ENCODE results near the gene FAM184B.

The FAM184B gene

DNA sequence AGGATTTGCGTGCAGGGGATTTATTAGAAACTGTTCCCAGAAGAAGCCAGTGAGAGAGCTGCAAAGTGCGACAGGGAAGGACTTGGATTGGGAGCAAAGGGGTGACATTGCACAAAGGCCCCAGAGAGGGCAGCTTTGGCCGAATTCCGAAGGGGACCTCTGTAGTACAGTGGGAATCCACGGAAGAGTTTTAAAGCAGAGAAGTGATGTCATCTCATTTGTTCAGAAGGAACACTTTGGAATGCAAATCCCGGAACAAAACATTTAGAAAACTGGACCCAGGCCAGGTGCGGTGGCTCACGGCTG lies 71.7 kb downstream of the FAM184B start:
- TF ChIP-seq, protein P1, sequence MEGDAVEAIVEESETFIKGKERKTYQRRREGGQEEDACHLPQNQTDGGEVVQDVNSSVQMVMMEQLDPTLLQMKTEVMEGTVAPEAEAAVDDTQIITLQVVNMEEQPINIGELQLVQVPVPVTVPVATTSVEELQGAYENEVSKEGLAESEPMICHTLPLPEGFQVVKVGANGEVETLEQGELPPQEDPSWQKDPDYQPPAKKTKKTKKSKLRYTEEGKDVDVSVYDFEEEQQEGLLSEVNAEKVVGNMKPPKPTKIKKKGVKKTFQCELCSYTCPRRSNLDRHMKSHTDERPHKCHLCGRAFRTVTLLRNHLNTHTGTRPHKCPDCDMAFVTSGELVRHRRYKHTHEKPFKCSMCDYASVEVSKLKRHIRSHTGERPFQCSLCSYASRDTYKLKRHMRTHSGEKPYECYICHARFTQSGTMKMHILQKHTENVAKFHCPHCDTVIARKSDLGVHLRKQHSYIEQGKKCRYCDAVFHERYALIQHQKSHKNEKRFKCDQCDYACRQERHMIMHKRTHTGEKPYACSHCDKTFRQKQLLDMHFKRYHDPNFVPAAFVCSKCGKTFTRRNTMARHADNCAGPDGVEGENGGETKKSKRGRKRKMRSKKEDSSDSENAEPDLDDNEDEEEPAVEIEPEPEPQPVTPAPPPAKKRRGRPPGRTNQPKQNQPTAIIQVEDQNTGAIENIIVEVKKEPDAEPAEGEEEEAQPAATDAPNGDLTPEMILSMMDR (IDR thresholded peaks at IDR 0.05): no peak
- Histone ChIP-seq H3K27ac (no peak overlapping the region), H3K4me3 (no peak overlapping the region)
- no peak for DNase-seq (ENCODE audit: low spot score)

DNA sequence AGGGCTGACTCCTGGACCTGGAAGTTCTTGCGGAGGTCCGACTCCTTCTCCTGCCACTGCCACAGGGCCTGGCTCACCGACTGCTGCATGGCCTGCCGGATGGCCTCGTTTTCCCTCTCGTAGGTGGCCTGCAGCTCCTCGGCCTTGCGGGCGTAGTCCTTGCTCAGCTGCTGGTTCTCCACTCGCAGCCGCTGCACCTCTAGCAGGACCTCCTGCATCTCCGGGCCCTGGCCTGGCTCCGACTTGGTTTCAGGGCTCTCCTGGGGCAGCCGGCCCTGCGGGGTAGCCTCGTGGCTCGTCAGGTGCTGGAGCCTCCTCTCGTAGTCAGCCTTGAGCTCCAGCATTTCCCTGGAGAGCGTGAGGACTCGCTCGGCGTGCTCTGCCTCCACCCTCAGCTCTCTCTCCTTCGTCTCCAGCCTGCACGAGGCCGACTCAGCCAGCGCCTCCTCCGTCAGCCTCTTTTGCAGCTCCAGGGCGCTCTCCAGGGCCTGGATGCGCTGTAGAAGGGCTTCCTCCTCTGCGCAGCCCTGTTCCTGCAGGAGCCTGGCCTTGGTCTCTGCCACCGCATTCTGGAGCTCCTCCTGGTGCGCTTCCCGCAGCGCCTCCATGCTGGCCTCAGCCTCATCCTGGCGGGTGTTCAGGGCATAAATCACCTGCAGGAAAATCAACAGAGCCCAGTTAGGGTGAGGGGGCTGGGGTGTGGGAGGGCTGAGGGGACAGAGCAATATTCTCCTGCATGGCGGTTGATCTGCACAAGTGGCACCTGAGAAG lies 72.2 kb downstream of the FAM184B start:
- TF ChIP-seq, protein P1 (IDR thresholded peaks at IDR 0.05): no peak
- Histone ChIP-seq H3K27ac (no peak overlapping the region), H3K4me3 (no peak overlapping the region)
- no peak for DNase-seq (ENCODE audit: low spot score)

GRCh38 chr4:17707671-17708070 lies 73.8 kb downstream of the FAM184B start:
- TF ChIP-seq, protein P1 (IDR thresholded peaks at IDR 0.05): no peak
- Histone ChIP-seq H3K4me3 (no peak overlapping the region), H3K27ac (no peak overlapping the region)
- DNase-seq (ENCODE audit: low spot score): no peak

- DNase-seq (ENCODE audit: low spot score): no peak
- Histone ChIP-seq H3K27ac (no peak overlapping the region), H3K4me3 (no peak overlapping the region)
- TF ChIP-seq, protein P1 (IDR thresholded peaks at IDR 0.05): no peak
Observed at GRCh38 chr4:17705107-17705506, 76.3 kb downstream of the FAM184B start.

GRCh38 chr4:17704020-17704650 lies 77.3 kb downstream of the FAM184B start:
- TF ChIP-seq, protein P1 (IDR thresholded peaks at IDR 0.05): no peak
- no peak overlapping the region for H3K27ac ChIP-seq
- no peak for DNase-seq (ENCODE audit: low spot score)
- H3K4me3 ChIP-seq: no peak overlapping the region

DNA sequence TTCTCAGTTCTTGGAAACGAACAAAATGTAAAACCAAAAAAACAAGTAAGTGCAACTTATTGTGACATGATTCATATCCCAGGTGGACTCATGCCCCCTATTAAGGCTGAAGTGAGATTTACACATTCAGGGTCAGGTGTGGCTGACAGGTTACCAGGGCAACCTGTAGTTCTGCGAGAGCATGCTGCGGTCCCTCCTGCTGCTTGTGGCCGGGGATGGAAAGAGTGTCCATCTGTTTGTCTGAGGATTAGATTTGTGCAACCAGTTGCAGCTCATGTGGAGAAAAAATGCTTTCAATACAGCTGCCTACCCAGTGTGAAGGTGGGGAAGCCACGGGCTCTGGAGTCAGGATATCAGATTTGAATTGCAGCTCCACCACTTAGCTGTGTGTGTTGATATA lies 78.8 kb downstream of the FAM184B start:
- TF ChIP-seq, protein P1 (IDR thresholded peaks at IDR 0.05): no peak
- no peak overlapping the region for H3K27ac ChIP-seq
- DNase-seq (ENCODE audit: low spot score): no peak
- H3K4me3 ChIP-seq: no peak overlapping the region

DNA sequence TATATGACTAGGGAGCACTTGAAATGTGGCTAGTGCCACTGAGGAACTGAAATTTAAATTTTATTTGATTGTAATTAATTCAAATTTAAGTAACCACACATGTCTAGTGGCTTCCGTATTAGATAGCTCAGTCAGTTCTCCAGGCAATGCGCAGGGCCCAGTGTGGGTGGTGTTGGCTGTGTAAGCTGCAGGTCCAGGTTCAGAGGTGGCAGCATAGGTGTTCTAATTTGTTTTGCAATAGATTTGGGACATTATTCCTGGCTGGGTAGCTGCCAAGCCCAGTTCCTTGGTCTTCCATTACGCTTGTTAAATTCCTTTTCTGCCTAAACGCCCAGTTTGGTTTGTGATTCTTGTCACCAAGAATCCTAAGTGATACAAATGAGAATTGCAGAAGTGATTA lies 79.5 kb downstream of the FAM184B start:
- no peak overlapping the region for H3K27ac ChIP-seq
- no peak for DNase-seq (ENCODE audit: low spot score)
- TF ChIP-seq, protein P1 (IDR thresholded peaks at IDR 0.05): no peak
- no peak overlapping the region for H3K4me3 ChIP-seq
